Stimulated activated CD4-positive, alpha-beta T cell treated with anti-CD3 and anti-CD28 coated beads, Interleukin-2, amount 100 ng/mL, for 24 hours (primary cell): ENCODE measurements around the gene ZC3H15.

Experiments
- DNase-seq, 2 donors: peaks; one replicate each; pipeline ENCODE4 v3.0.0-alpha.2; 2020

Gene ZC3H15

GRCh38 chr2:186544255-186544675 is 58.2 kb downstream of the ZC3H15 start:
- no peak for DNase-seq

DNA sequence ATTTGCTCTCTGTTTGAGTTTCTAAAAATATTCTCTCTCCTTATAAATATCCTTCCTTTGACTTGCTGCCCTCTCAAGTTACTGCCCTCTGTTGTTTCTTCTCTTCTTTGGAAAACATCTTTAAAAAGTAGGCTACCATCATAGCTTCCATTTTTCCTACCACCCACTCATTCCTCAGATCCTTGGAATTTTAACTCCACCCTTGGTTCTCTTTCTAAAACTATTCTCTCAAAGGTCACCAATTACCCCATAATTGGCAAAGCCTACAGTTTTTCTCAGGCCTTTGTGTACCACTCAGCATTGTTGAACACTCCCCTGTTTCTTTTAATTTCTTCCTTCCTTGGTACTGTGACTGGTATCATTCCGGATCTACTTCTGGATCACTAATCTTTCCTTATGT is 60.8 kb downstream of the ZC3H15 start:
- no peak for DNase-seq

DNA sequence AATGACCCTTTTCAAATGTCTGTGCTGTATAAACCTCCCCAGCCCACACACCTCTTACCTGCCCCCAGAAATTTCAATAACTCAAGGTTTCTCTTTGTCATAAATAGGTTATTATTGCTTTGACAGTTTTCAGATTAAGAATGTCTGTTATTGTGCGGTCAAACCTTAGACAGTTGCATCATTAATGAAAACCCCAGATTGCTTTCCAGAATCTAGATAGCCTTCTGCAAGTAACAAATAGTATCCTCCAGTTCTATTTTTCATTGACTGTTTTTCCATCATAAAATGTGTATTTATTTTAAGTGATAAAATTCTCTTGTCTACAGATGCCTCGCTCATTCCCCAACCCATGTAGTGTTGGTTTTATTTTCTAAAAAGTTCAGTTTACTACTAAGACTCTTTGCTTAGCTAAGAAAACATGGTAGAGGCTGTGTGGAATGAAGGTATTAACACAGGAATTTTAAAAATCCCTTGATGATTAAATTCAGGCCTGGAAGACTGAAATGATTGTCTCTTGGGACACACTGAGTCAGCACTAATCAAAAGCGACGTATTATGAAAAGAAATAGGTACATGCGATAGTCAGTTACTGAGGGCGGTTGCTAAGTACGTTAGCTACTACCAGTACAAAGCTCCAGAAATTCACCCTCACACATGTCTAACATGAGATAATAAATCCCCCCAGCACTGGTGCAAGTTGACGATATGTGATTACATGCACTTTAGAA is 65.4 kb downstream of the ZC3H15 start:
- DNase-seq = no peak

GRCh38 chr2:186554429-186554828 is 68.4 kb downstream of the ZC3H15 start:
- DNase-seq = no peak

GRCh38 chr2:186554850-186555671 is 69.0 kb downstream of the ZC3H15 start:
- no peak for DNase-seq

DNA sequence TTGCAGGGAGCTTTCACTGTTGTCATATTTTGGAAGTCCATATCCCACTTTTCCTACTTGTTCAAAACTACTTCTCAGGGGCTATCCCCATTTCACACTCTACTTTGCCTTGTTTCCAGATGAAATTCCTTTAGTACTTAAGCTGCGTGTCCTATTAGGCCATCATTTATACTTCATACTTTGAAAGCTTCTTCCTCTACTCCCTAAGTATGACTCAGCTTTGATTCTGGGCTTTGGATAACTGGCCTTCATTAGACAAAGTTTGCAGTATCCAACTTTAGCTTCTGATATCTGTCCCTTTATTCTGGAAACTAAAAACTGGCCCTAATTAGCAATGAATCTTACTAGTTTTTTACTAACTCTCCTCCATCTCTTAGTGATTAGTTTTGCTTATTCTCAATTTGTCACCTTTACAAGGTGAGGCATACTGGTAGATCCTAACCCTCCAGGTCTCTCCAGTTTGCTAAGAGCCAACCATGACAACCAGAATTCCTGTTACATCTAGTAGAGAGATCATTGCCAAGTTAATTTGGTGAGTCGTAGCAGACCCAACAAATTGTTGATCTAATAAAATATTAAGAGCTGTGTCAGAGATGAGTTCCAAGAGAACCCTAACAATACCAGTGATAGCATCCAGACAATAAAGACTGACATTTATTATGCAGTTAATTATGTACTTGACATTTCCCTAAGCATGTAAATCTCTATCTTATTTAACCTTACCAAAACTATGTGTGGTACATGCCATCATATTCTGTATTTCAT is 72.6 kb downstream of the ZC3H15 start:
- DNase-seq = no peak
